Measurements from ENCODE around the gene NT5DC3.

- TF ChIP-seq CTCF (conservative IDR thresholded peaks at IDR 0.05 in 1 of 2, IDR thresholded peaks at IDR 0.05 in 1 of 2; ENCODE audit: extremely low read depth in 1 of 2, insufficient read depth in 1 of 2, low read depth in 1 of 2, low read length in 2 of 2), result no peak
- TF ChIP-seq EZH2 (IDR thresholded peaks at IDR 0.05; ENCODE audit: borderline replicate concordance, low read length), result no peak
Measured at GRCh38 chr12:103816663-103817062, 24.4 kb downstream of the NT5DC3 start.

Data from mammary epithelial cell (primary cell).